Activated naive CD4-positive, alpha-beta T cell treated with anti-CD3 and anti-CD28 coated beads, Interleukin-2, amount 50 U/mL, for 72 hours (primary cell): ENCODE data around the gene YBX2. TPM values are rescaled to one million over a fixed set of nuclear protein-coding genes. Genes with fewer than 3 reads are reported as not detected.
"Not testable (repeated sequence)": the region's sequence is repeated elsewhere in the genome, so short reads cannot be mapped to it uniquely, and the experiment has no call there.

Source experiments
- ATAC-seq, 2 donors: fragments of 150-1000 bp; cut with Tn5 transposase; 2 replicates each; pipeline ENCODE4 v1.10.0; 2021; ENCODE audit warnings: mild to moderate bottlenecking in 2 of 2, moderate library complexity in 2 of 2
- DNase-seq, 2 donors: peaks; one replicate each; pipeline ENCODE4 v3.0.0; 2021 to 2022; ENCODE audit warnings: low spot score in 2 of 2
- H3K27ac Mint-ChIP-seq, 2 donors: one replicate each; pipeline ENCODE4 v1.8.0; 2022; ENCODE audit warnings: mild to moderate bottlenecking in 2 of 2, mixed read lengths in 2 of 2
- H3K36me3 Mint-ChIP-seq, 2 donors: one replicate each; pipeline ENCODE4 v1.8.0; 2022; ENCODE audit warnings: mixed read lengths in 2 of 2
- H3K9me3 Mint-ChIP-seq, 2 donors: one replicate each; pipeline ENCODE4 v1.8.0; 2022; ENCODE audit warnings: mixed read lengths in 2 of 2
- total RNA-seq, 2 donors: library from RNA; stranded (reverse); gene quantifications; one replicate each; pipeline ENCODE4 v1.2.3, GENCODE V29; 2022

YBX2 gene
- 1 to 10 TPM in 1 of 2 donors, under 1 TPM in 1; 0.18 to 1.7 TPM for total RNA-seq

DNA sequence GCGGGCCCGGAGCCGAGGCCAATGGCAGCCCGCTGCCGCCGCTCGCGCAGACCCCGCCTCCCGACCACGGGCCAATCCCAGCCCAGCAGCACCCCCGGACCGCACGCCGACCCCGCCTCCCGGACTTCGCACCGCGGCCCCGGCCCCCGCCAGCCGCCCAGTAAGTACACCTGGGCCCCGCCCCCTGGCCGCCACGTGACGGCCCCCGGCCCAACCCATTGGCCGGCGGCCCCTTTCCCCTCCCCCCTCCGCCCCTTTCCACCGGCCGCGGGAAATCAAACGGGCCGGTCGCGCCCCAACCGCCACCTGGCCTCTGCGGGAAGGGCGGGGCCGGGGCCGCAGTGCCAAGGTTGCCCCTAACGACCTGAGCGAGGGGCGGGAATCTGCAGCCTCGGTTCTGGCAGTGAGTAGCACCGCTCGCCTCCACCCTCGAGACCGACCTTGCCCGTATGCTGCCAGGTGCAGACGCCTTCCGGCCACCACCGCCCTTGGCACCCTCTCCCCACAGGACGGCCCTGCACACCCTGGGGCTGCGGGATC is at the start of gene YBX2:
YBX2 (minus strand) TSS at position 26 of the 540 bp plus-strand sequence. CDS start 139 bp downstream, outside the sequence.
- Mint-ChIP-seq H3K9me3 (no peaks in the 10 kb centered on the region), H3K27ac (peak within 1 kb of the TSS in 1 of 2 donors; percentile 90), H3K36me3 (peaks cover 0 to 6% of the 10 kb centered on the region in 2 donors)
- DNase-seq (peak in 1 of 2 donors; percentile 80), ATAC-seq (peak; percentile 65 to 88)

- Mint-ChIP-seq H3K9me3 (no peaks in the 10 kb centered on the region), H3K27ac (peak overlapping the region in 1 of 2 donors; percentile 55), H3K36me3 (peaks cover 15 to 22% of the 10 kb centered on the region in 2 donors)
- DNase-seq (no peak), ATAC-seq (no peak)
These were observed 48.8 kb upstream of the YBX2 start for GRCh38 chr17:7343250-7343649.

DNA sequence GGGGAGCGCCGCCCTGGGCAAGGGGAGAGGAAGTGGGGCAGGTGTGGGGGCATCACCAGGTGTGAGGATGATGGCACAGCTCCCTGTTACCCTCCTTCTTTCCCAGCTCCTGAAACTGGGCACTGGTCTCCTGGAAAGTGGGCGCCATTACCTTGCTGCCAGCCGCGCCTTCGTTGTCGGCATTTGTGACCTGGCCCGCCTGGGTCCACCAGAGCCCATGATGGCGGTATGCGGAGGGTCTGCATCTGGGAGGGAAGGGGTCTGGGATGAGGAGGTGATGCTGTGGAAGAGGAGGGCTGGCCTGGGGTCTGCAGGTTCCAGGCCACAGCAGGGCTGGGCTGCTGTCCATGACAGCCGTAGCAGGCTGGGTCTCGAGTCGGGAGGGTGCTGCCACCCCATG is 47.4 kb upstream of the YBX2 start:
- Mint-ChIP-seq H3K27ac (peak overlapping the region in 1 of 2 donors; percentile 71), H3K9me3 (no peaks in the 10 kb centered on the region), H3K36me3 (peaks cover 22 to 34% of the 10 kb centered on the region in 2 donors)
- DNase-seq (no peak), ATAC-seq (no peak)

DNA sequence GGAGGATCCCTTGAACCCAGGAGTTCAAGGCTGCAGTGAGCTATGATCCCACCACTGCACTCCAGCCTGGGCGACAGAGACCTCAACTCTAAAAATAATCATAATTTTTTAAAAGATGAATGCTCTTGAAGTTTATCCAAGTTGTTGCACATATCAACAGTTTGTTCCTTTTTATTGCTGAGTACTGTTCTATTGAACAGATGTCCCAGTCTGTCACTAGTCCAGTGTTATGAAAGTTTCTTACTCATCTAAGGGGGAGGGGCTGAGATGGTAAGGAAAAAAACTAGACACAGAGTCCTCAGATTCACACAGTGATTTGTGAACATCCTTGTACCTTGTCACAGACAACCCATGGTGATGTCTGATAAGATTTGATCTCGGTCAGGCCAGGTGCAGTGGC is 45.7 kb upstream of the YBX2 start:
- Mint-ChIP-seq H3K9me3 (no peaks in the 10 kb centered on the region), H3K36me3 (peaks cover 28 to 35% of the 10 kb centered on the region in 2 donors), H3K27ac (peak overlapping the region in 1 of 2 donors; percentile 57)
- DNase-seq (no peak), ATAC-seq (no peak)

- not testable (repeated sequence) for H3K9me3 Mint-ChIP-seq, ATAC-seq, DNase-seq
- Mint-ChIP-seq H3K27ac (peak overlapping the region in 1 of 2 donors; percentile 91), H3K36me3 (peaks cover 28% of the 10 kb centered on the region in 2 donors)
These were observed 43.2 kb upstream of the YBX2 start for GRCh38 chr17:7337600-7337999.

- H3K27ac Mint-ChIP-seq = peak within 1 kb of the TSS; percentile 86 to 91
- H3K9me3 Mint-ChIP-seq = no peaks in the 10 kb centered on the region
- peaks cover 26% of the 10 kb centered on the region in 2 donors for H3K36me3 Mint-ChIP-seq
- peak; percentile 77 for DNase-seq
- ATAC-seq = peak; percentile 93 to 94
These were observed 42.1 kb upstream of the YBX2 start, which contains the start of gene ACAP1 for GRCh38 chr17:7336240-7337175. Gene ACAP1, plus strand, starts transcription at chr17:7336529. Its CDS starts 206 bp downstream, at chr17:7336735.

DNA sequence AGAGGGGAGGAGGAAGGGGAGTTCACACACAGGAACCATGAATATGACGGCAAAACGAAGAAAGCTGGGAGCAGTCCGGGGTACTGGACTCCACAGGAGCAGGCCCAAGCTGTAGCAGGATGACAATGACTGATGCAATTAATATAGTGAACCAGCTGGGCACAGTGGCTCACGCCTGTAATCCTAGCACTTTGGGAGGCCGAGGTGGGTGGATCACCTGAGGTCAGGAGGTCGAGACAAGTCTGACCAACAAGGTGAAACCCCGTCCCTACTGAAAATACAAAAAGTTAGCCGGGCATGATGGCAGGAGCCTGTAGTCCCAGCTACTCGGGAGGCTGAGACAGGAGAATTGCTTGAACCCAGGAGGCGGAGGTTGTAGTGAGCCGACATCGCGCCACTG is 41.3 kb upstream of the YBX2 start:
- peak overlapping the region; percentile 72 to 91 for H3K27ac Mint-ChIP-seq
- peak in 1 of 2 donors; percentile 55 for DNase-seq

DNA sequence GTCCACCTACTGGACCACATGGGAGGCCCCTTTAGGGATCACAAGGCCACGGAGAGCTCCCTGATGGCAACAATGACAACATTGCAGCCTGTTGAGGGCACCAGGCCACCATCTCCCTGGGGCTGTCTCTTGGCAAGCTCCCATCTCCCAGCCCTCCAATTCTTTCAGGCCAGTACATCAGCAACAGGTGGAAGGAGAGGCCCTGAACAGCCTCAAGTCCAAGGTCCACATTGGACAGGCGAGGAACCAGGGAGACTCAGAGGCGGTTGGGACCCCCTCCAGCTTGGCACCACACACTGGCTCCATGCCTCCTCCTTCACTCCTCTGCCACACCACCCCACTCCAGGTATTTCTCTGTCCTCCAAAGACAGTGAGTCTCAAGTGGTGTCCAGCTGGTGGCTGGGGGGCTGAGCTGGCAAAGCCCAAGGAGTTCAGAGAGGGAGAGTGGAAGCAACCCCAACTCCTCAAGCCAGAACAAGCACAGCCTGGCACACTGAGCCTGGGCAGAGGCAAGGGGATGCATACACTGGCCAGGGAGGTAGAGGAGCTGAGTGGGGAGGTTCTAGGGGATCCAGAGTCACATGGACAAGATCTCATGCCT is 40.6 kb upstream of the YBX2 start:
- H3K36me3 Mint-ChIP-seq = peaks cover 21 to 23% of the 10 kb centered on the region in 2 donors
- peak overlapping the region; percentile 72 to 91 for H3K27ac Mint-ChIP-seq
- no peaks in the 10 kb centered on the region for H3K9me3 Mint-ChIP-seq
- DNase-seq (no peak), ATAC-seq (no peak)

More for the DNA sequence above, 41.3 kb upstream of the YBX2 start:
- H3K36me3 Mint-ChIP-seq = peaks cover 23% of the 10 kb centered on the region in 2 donors
- not testable (repeated sequence) for H3K9me3 Mint-ChIP-seq
- ATAC-seq = peak in 1 of 2 donors; percentile 14

DNA sequence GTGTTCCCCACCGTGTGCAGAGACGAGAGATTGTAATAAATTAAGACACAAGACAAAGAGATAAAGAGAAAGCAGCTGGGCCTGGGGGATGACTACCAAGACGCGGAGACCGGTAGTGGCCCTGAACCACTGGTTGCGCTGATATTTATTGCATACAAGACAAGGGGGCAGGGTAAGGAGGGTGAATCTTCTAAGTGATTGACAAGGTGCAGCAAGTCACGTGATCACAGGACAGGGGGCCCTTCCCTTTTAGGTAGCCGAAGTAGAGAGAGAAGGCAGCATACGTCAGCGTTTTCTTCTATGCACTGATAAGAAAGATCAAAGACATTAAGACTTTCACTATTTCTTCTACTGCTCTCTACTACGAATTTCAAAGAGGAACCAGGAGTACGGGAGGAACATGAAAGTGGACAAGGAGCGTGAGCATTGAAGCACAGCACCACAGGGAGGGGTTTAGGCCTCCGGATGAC is 38.2 kb upstream of the YBX2 start:
- Mint-ChIP-seq H3K27ac (peak overlapping the region; percentile 24 to 40), H3K36me3 (peaks cover 9 to 14% of the 10 kb centered on the region in 2 donors)
- DNase-seq = peak in 1 of 2 donors; percentile 65
- H3K9me3 Mint-ChIP-seq, ATAC-seq: not testable (repeated sequence)

- H3K9me3 Mint-ChIP-seq = no peaks in the 10 kb centered on the region
- DNase-seq (no peak), ATAC-seq (no peak)
- peak overlapping the region; percentile 4 to 40 for H3K27ac Mint-ChIP-seq
- peaks cover 4 to 9% of the 10 kb centered on the region in 2 donors for H3K36me3 Mint-ChIP-seq
These were observed 37.7 kb upstream of the YBX2 start for GRCh38 chr17:7332111-7332510.

DNA sequence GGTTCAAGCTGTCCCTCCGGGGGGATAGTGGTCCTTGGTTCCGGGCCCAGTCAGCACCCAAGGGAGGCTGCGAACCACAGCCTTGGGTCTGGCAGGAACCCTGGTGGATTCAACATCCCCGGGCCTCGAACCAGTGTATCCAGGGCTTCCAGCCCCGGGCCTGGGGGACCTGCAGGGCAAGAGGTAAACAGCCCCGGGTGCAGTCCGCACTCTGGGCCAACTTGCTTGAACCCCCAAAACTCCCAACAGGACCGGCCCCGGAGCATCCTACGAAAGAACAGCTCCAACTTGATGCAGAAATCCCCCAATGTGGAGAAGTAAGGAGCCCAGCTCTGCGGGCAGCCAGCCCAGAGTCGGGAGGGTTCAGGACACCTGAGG is 36.2 kb upstream of the YBX2 start:
- Mint-ChIP-seq H3K9me3 (no peaks in the 10 kb centered on the region), H3K36me3 (no peaks in the 10 kb centered on the region), H3K27ac (peak overlapping the region; percentile 48 to 88)
- no peak for ATAC-seq
- DNase-seq = no peak

GRCh38 chr17:7329997-7330637 is 35.7 kb upstream of the YBX2 start:
- Mint-ChIP-seq H3K36me3 (no peaks in the 10 kb centered on the region), H3K9me3 (no peaks in the 10 kb centered on the region), H3K27ac (peak overlapping the region; percentile 88)
- peak; percentile 80 to 89 for DNase-seq
- ATAC-seq = peak; percentile 82 to 84

GRCh38 chr17:7329374-7329996 is 35.0 kb upstream of the YBX2 start:
- ATAC-seq = peak; percentile 63 to 76

DNA sequence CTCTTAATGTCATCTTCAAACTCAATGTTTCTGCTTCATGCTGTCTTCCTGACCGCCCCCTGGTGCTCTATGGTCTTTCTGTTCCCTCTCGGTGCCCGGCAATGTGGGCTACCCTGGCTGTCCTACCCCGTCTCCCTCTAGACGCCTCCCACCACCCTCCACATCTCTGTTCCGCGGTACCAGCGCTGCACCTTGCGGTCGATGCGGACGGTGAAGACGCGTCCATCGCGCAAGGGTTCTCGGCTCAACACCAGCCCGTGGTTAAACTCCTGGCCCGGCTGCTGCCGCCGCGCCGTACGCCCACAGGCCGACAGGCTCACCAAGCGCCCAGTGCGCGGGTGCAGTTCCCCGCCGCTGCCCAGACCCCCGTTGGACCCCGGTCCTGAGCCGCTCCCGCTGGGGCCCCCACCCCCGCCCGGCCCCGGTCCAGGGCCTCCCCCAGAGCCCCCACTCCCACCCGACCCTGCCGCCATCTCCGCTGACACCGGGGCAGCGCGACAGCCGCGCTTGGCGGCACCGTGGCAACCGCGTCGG is 34.5 kb upstream of the YBX2 start, which contains the start of gene NEURL4:
NEURL4 (minus strand) TSS at position 496 of the 534 bp plus-strand sequence; CDS start at position 473, 23 bp downstream.
- Mint-ChIP-seq H3K36me3 (no peaks in the 10 kb centered on the region), H3K9me3 (no peaks in the 10 kb centered on the region), H3K27ac (peak within 1 kb of the TSS; percentile 88 to 96)
- DNase-seq (peak in 1 of 2 donors; percentile 74), ATAC-seq (peak; percentile 12 to 15)

More at GRCh38 chr17:7329374-7329996, 35.0 kb upstream of the YBX2 start:
- Mint-ChIP-seq H3K9me3 (no peaks in the 10 kb centered on the region), H3K27ac (peak overlapping the region; percentile 88), H3K36me3 (no peaks in the 10 kb centered on the region)
- DNase-seq = peak; percentile 94 to 95

- ATAC-seq (no peak), DNase-seq (no peak)
- peak overlapping the region; percentile 88 to 96 for H3K27ac Mint-ChIP-seq
- H3K36me3 Mint-ChIP-seq = no peaks in the 10 kb centered on the region
- H3K9me3 Mint-ChIP-seq = no peaks in the 10 kb centered on the region
These were observed 33.6 kb upstream of the YBX2 start for GRCh38 chr17:7328009-7328408.
